GM18951 (cell line): ENCODE data around the gene OTOG.

Source experiments
- POLR2A ChIP-seq: IDR thresholded peaks from 4 replicates; pipeline ENCODE4 v1.6.1; 2011; ENCODE audit warnings: mild to moderate bottlenecking; ENCODE audit not compliant: insufficient read length, insufficient read depth; ENCODE audit errors: extremely low read depth
- in situ Hi-C: fragments of 300-500 bp; cut with MboI; formaldehyde crosslinking; loops from one replicate; pipeline ENCODE4 v1.12.0; 2022; ENCODE audit warnings: low sequenced_read_pairs, mixed read lengths, inconsistent platforms; ENCODE audit not compliant: unreplicated experiment

Gene OTOG

GRCh38 chr11:17646451-17647145 is 99.5 kb downstream of the OTOG start:
- TF ChIP-seq POLR2A: no peak
- in situ Hi-C loops: no loop called here

GRCh38 chr11:17648528-17648927 is 101.5 kb downstream of the OTOG start:
- in situ Hi-C loops: no loop called here
- no peak for TF ChIP-seq POLR2A

GRCh38 chr11:17649261-17649660 is 102.2 kb downstream of the OTOG start:
- in situ Hi-C loops: no loop called here
- TF ChIP-seq POLR2A: no peak

DNA sequence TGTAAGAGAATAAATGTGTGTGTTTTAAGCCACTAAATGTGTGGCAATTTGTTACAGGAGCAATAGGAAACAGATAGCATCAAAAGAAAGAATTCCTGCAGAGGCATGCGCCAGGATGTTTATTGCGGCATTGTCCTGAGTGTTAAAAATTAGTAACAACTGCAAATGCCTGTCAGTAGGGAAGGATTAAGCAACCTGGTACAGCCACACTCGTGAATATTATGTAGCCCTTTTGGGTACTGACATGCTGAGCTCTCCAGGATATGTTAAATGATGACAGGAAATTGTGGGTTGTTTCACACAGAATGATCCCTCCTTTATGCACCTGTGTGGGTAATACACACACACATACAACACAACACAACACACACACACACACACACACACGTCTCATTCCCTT is 102.6 kb downstream of the OTOG start:
- in situ Hi-C loops: no loop called here

GRCh38 chr11:17650127-17650911 is 103.3 kb downstream of the OTOG start:
- TF ChIP-seq POLR2A: no peak
- in situ Hi-C loops: no loop called here

More for the DNA sequence above, 102.6 kb downstream of the OTOG start:
- TF ChIP-seq POLR2A: no peak

DNA sequence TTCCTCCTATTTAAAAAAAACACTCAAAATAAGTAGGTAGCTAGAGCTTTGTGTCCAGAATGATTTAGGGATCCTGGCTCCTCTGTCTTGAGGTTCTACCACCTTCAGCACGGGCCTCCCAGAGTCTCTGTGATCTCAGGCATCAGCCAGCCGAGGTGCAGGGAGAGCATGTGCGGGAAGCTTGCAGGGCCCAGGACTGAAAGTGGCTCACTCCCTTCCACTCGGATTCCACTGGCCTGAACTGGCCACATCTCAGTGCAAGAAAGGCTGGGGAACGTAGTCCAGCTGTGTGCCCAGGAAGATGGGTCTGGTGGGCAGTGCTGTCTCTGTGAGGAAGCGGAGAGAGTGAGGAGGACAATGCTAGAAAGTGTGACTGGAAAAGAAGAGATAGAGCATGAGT is 104.0 kb downstream of the OTOG start:
- in situ Hi-C loops: no loop called here
- TF ChIP-seq POLR2A: no peak

DNA sequence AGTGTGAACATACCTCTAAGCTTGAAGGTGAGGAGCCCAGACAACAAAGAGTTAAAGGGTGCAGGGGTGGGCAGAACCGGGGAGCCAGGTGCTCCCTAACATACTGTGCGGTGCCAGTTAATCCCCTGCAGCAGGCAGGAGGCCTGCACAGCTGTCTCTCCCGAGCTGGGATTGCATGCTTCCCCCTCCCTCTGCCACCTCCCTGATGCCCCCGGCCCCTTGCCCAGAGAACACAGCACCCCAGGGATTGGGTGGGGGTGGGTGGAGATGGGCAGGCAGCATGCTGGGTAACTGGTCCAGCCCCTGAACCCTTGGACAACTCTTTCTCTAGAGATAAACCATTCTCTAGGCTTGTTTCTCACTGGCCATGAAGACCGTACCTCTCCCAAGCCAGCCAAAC is 104.6 kb downstream of the OTOG start:
- in situ Hi-C loops: no loop called here
- no peak for TF ChIP-seq POLR2A

DNA sequence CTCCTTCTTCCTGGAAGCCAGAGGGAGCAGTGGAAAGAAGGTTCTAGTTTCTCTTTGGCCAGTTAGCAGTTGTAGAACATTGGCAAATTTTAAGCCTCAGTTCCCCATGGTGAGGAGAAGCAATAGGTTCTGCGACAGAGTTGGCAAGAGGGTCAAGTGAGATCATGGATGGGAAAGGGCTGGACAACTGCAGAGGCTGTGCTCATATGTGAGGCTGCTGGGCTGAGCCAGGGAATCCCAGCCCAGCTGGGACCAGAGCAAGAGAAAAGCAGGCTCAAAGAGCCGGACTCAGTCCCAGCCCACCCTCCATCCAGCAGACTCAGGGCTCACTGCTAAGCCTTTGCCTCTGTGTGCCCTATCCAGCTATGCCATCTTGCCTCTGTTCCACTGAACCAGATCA is 105.5 kb downstream of the OTOG start:
- in situ Hi-C loops: no loop called here
- TF ChIP-seq POLR2A: no peak

- in situ Hi-C loops: no loop called here
- no peak for TF ChIP-seq POLR2A
Observed at GRCh38 chr11:17653611-17654010, 106.6 kb downstream of the OTOG start.

GRCh38 chr11:17655682-17656081 is 108.6 kb downstream of the OTOG start:
- no peak for TF ChIP-seq POLR2A

DNA sequence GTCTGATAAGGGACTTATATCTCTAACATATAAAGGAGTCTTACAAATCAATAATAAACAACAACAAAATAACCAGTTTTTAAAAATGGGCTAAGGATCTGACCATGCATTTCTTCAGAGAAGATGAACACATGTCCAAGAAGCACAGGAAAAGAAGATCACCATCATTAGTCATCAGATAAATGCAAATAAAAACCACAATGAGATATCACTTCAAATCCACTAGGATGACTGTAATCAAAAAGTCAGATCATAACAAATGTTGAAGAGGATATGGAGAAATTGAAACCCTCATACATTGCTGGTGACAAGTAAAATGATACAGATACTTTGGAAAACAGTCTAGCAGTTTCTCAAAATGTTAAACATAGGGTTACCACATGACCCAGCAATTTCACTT is 111.2 kb downstream of the OTOG start:
- in situ Hi-C loops: no loop called here
- TF ChIP-seq POLR2A: no peak

More at GRCh38 chr11:17655682-17656081, 108.6 kb downstream of the OTOG start:
- in situ Hi-C loops: no loop called here

GRCh38 chr11:17668166-17668565 is 121.1 kb downstream of the OTOG start:
- in situ Hi-C loops: no loop called here
- no peak for TF ChIP-seq POLR2A

DNA sequence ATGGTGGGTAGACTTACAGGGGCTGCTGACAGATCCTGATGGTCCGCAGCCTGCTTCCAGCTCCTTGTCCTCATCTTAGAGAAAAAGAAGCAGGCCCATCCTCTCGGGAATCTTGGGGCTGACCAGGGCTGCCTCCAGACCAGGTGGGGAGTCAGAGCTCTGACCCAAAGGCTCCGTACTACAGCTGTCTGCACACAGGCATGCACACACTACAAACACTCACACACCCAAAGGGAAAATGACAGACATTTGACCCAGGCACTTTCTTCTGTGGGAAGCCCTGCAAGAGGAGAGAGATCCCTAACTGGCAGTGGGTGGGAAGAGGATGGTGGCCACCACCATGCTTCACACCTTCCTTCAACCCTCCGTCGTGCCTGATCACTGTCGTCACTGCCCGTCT is 125.4 kb downstream of the OTOG start:
- TF ChIP-seq POLR2A: no peak
- in situ Hi-C loops: no loop called here

GRCh38 chr11:17673951-17674350 is 126.9 kb downstream of the OTOG start:
- in situ Hi-C loops: no loop called here
- TF ChIP-seq POLR2A: no peak
